ENCODE measurements around the gene RADIL. TPM values are rescaled to one million over a fixed set of nuclear protein-coding genes. Genes with fewer than 3 reads are reported as not detected.

The RADIL gene
- total and polyA plus RNA-seq, 3 experiments from 2014 or later = 0.04 to 0.20 TPM; not detected in 1

GRCh38 chr7:4758791-4759190 lies 124.7 kb downstream of the RADIL start:
- Histone ChIP-seq H3K27ac (ENCODE audit: low read depth, low read length) (no peak overlapping the region), H3K9me3 (ENCODE audit: low read length) (no peaks in the 10 kb centered on the region), H3K36me3 (ENCODE audit: insufficient read depth, low read length) (peaks cover 38% of the 10 kb centered on the region), H3K27me3 (ENCODE audit: insufficient read depth, low read length, poor library complexity, severe bottlenecking) (no peaks in the 10 kb centered on the region), H3K4me1 (ENCODE audit: insufficient read depth, low read length) (peaks cover 6% of the 10 kb centered on the region), H3K4me3 (ENCODE audit: low read length) (no peak overlapping the region)
- Mint-ChIP-seq H3K27ac (no peak overlapping the region), H3K27me3 (no peaks in the 10 kb centered on the region), H3K4me1 (peaks cover under 1 to 5% (median 3%) of the 10 kb centered on the region in 3 donors), H3K9me3 (no peaks in the 10 kb centered on the region), H3K4me3 (peak overlapping the region in 1 of 7 donors; percentile 51), H3K36me3 (peaks cover 0 to 83% (median 8%) of the 10 kb centered on the region in 3 donors)
- ChIA-PET CTCF (no interaction called here), POLR2A (no interaction called here)
- no peak for DNase-seq

- Mint-ChIP-seq H3K4me3 (no peak overlapping the region), H3K36me3 (peaks cover 0 to 78% (median 8%) of the 10 kb centered on the region in 3 donors), H3K27me3 (no peaks in the 10 kb centered on the region), H3K27ac (no peak overlapping the region), H3K4me1 (peaks cover 2 to 10% (median 9%) of the 10 kb centered on the region in 3 donors), H3K9me3 (no peaks in the 10 kb centered on the region)
- POLR2A ChIA-PET = no interaction called here
- CTCF ChIA-PET = interaction anchor here (1.5 kb wide), 1 partner anchor 147 kb away, joined by 5 read pairs; no protein-coding TSS in a partner anchor
- no peaks in the 10 kb centered on the region for H3K27me3 ChIP-seq (ENCODE audit: insufficient read depth, low read length, poor library complexity, severe bottlenecking)
- no peaks in the 10 kb centered on the region for H3K9me3 ChIP-seq (ENCODE audit: low read length)
- H3K4me1 ChIP-seq (ENCODE audit: insufficient read depth, low read length) = peaks cover 13% of the 10 kb centered on the region
- peaks cover 34% of the 10 kb centered on the region for H3K36me3 ChIP-seq (ENCODE audit: insufficient read depth, low read length)
- no peak overlapping the region for H3K4me3 ChIP-seq (ENCODE audit: low read length)
- no peak overlapping the region for H3K27ac ChIP-seq (ENCODE audit: low read depth, low read length)
- DNase-seq = no peak
Observed at GRCh38 chr7:4758111-4758510, 125.4 kb downstream of the RADIL start.

GRCh38 chr7:4755045-4755444 lies 128.5 kb downstream of the RADIL start:
- no peaks in the 10 kb centered on the region for H3K9me3 Mint-ChIP-seq
- no peaks in the 10 kb centered on the region for H3K9me3 ChIP-seq (ENCODE audit: low read length)
- no peak overlapping the region for H3K27ac ChIP-seq (ENCODE audit: low read depth, low read length)
- H3K4me1 Mint-ChIP-seq = peaks cover 4 to 15% (median 8%) of the 10 kb centered on the region in 3 donors
- no peak overlapping the region for H3K27ac Mint-ChIP-seq
- CTCF ChIA-PET = interaction anchor here (1.0 to 2.3 kb wide), 8 partner anchors 7 to 143 kb away, joined by 3 to 9 read pairs (median 4); no protein-coding TSS in a partner anchor
- peaks cover 24% of the 10 kb centered on the region for H3K36me3 ChIP-seq (ENCODE audit: insufficient read depth, low read length)
- no peak overlapping the region for H3K4me3 Mint-ChIP-seq
- peaks cover 14% of the 10 kb centered on the region for H3K4me1 ChIP-seq (ENCODE audit: insufficient read depth, low read length)
- DNase-seq = no peak
- no peak overlapping the region for H3K4me3 ChIP-seq (ENCODE audit: low read length)
- H3K27me3 Mint-ChIP-seq = no peaks in the 10 kb centered on the region
- H3K27me3 ChIP-seq (ENCODE audit: insufficient read depth, low read length, poor library complexity, severe bottlenecking) = no peaks in the 10 kb centered on the region
- POLR2A ChIA-PET = no interaction called here
- peaks cover 0 to 62% (median 1%) of the 10 kb centered on the region in 3 donors for H3K36me3 Mint-ChIP-seq

GRCh38 chr7:4754433-4755010 lies 129.0 kb downstream of the RADIL start:
- no peaks in the 10 kb centered on the region for H3K9me3 ChIP-seq (ENCODE audit: low read length)
- Mint-ChIP-seq H3K36me3 (peaks cover 0 to 59% (median 0%) of the 10 kb centered on the region in 3 donors), H3K27ac (peak overlapping the region in 1 of 8 donors; percentile 29), H3K4me1 (peaks cover 4 to 15% (median 8%) of the 10 kb centered on the region in 3 donors), H3K4me3 (no peak overlapping the region), H3K27me3 (no peaks in the 10 kb centered on the region), H3K9me3 (no peaks in the 10 kb centered on the region)
- no peak for DNase-seq
- no peak overlapping the region for H3K4me3 ChIP-seq (ENCODE audit: low read length)
- peaks cover 14% of the 10 kb centered on the region for H3K4me1 ChIP-seq (ENCODE audit: insufficient read depth, low read length)
- peaks cover 22% of the 10 kb centered on the region for H3K36me3 ChIP-seq (ENCODE audit: insufficient read depth, low read length)
- CTCF ChIA-PET = interaction anchor here (1.0 to 2.3 kb wide), 11 partner anchors 8 to 147 kb away, joined by 3 to 9 read pairs (median 4); no protein-coding TSS in a partner anchor
- POLR2A ChIA-PET = no interaction called here
- no peaks in the 10 kb centered on the region for H3K27me3 ChIP-seq (ENCODE audit: insufficient read depth, low read length, poor library complexity, severe bottlenecking)
- no peak overlapping the region for H3K27ac ChIP-seq (ENCODE audit: low read depth, low read length)

GRCh38 chr7:4753598-4754432 lies 129.7 kb downstream of the RADIL start:
- Mint-ChIP-seq H3K36me3 (peaks cover 0 to 58% (median 2%) of the 10 kb centered on the region in 3 donors), H3K27ac (peak overlapping the region in 7 of 8 donors; percentile 17 to 71 (median 33)), H3K4me3 (peak overlapping the region in 1 of 7 donors; percentile 8), H3K9me3 (no peaks in the 10 kb centered on the region), H3K27me3 (no peaks in the 10 kb centered on the region), H3K4me1 (peaks cover 8 to 19% (median 13%) of the 10 kb centered on the region in 3 donors)
- Histone ChIP-seq H3K36me3 (ENCODE audit: insufficient read depth, low read length) (peaks cover 22% of the 10 kb centered on the region), H3K27me3 (ENCODE audit: insufficient read depth, low read length, poor library complexity, severe bottlenecking) (no peaks in the 10 kb centered on the region), H3K27ac (ENCODE audit: low read depth, low read length) (no peak overlapping the region), H3K4me3 (ENCODE audit: low read length) (no peak overlapping the region), H3K4me1 (ENCODE audit: insufficient read depth, low read length) (peaks cover 14% of the 10 kb centered on the region), H3K9me3 (ENCODE audit: low read length) (no peaks in the 10 kb centered on the region)
- DNase-seq = peak; percentile 69 to 87 (median 78)
- ChIA-PET CTCF (interaction anchor here (1.0 to 2.3 kb wide), 8 partner anchors 9 to 146 kb away, joined by 3 to 9 read pairs (median 4); no protein-coding TSS in a partner anchor), POLR2A (no interaction called here)

- Mint-ChIP-seq H3K4me3 (no peak overlapping the region), H3K4me1 (peaks cover 20 to 41% (median 33%) of the 10 kb centered on the region in 3 donors), H3K27ac (peak overlapping the region in 1 of 8 donors; percentile 10), H3K36me3 (peaks cover 0 to 47% (median 7%) of the 10 kb centered on the region in 3 donors), H3K9me3 (no peaks in the 10 kb centered on the region), H3K27me3 (no peaks in the 10 kb centered on the region)
- Histone ChIP-seq H3K36me3 (ENCODE audit: insufficient read depth, low read length) (peaks cover 5% of the 10 kb centered on the region), H3K27me3 (ENCODE audit: insufficient read depth, low read length, poor library complexity, severe bottlenecking) (no peaks in the 10 kb centered on the region), H3K4me3 (ENCODE audit: low read length) (no peak overlapping the region), H3K9me3 (ENCODE audit: low read length) (no peaks in the 10 kb centered on the region), H3K4me1 (ENCODE audit: insufficient read depth, low read length) (peaks cover 37% of the 10 kb centered on the region), H3K27ac (ENCODE audit: low read depth, low read length) (no peak overlapping the region)
- ChIA-PET POLR2A (no interaction called here), CTCF (interaction anchor here (2.7 kb wide), 1 partner anchor 110 kb away, joined by 11 read pairs; no protein-coding TSS in a partner anchor)
- no peak for DNase-seq
Observed at GRCh38 chr7:4751398-4751947, 132.0 kb downstream of the RADIL start.

- no peaks in the 10 kb centered on the region for H3K27me3 Mint-ChIP-seq
- POLR2A ChIA-PET = no interaction called here
- peak overlapping the region in 1 of 8 donors; percentile 32 for H3K27ac Mint-ChIP-seq
Observed at GRCh38 chr7:4749798-4750197, 133.7 kb downstream of the RADIL start.

More at GRCh38 chr7:4749798-4750197, 133.7 kb downstream of the RADIL start:
- peaks cover 33 to 57% (median 49%) of the 10 kb centered on the region in 3 donors for H3K4me1 Mint-ChIP-seq
- Histone ChIP-seq H3K4me1 (ENCODE audit: insufficient read depth, low read length) (peaks cover 40% of the 10 kb centered on the region), H3K27me3 (ENCODE audit: insufficient read depth, low read length, poor library complexity, severe bottlenecking) (no peaks in the 10 kb centered on the region), H3K36me3 (ENCODE audit: insufficient read depth, low read length) (no peaks in the 10 kb centered on the region), H3K9me3 (ENCODE audit: low read length) (no peaks in the 10 kb centered on the region), H3K27ac (ENCODE audit: low read depth, low read length) (no peak overlapping the region), H3K4me3 (ENCODE audit: low read length) (no peak overlapping the region)
- H3K4me3 Mint-ChIP-seq = no peak overlapping the region
- no peak for DNase-seq
- H3K9me3 Mint-ChIP-seq = no peaks in the 10 kb centered on the region
- CTCF ChIA-PET = interaction anchor here (2.7 kb wide), 1 partner anchor 108 kb away, joined by 11 read pairs; no protein-coding TSS in a partner anchor
- H3K36me3 Mint-ChIP-seq = peaks cover 0 to 35% (median 7%) of the 10 kb centered on the region in 3 donors

All from CD8-positive, alpha-beta memory T cell (primary cell).